Parathyroid adenoma (tissue), 2 donors: ENCODE results near the gene TBCD.

Experiments
- H2AFZ ChIP-seq: fragments of 300-600 bp; sonication (generic); one replicate; pipeline ENCODE4 v1.7.0; 2017; ENCODE audit warnings: antibody characterized with exemption, mild to moderate bottlenecking
- H3K27ac ChIP-seq: fragments of 300-600 bp; sonication (generic); one replicate; pipeline ENCODE4 v1.7.0; 2017
- H3K27me3 ChIP-seq: fragments of 300-600 bp; sonication (generic); one replicate; pipeline ENCODE4 v1.7.0; 2017; ENCODE audit warnings: low read length; ENCODE audit not compliant: control insufficient read depth, insufficient read depth
- H3K36me3 ChIP-seq: fragments of 300-600 bp; sonication (generic); one replicate; pipeline ENCODE4 v1.7.0; 2017; ENCODE audit warnings: low read length; ENCODE audit not compliant: control insufficient read depth, insufficient read depth
- H3K4me1 ChIP-seq: fragments of 300-600 bp; sonication (generic); one replicate; pipeline ENCODE4 v1.7.0; 2017; ENCODE audit warnings: control low read depth
- H3K4me2 ChIP-seq: fragments of 300-600 bp; sonication (generic); one replicate; pipeline ENCODE4 v1.7.0; 2017; ENCODE audit warnings: low read length
- H3K4me3 ChIP-seq: fragments of 300-600 bp; sonication (generic); one replicate; pipeline ENCODE4 v1.7.0; 2017; ENCODE audit warnings: low read depth, low read length
- H3K79me2 ChIP-seq: fragments of 300-600 bp; sonication (generic); one replicate; pipeline ENCODE4 v1.7.0; 2017; ENCODE audit warnings: control low read depth
- H3K9ac ChIP-seq: fragments of 300-600 bp; sonication (generic); one replicate; pipeline ENCODE4 v1.7.0; 2017; ENCODE audit warnings: mild to moderate bottlenecking
- H3K9me3 ChIP-seq: fragments of 300-600 bp; sonication (generic); one replicate; pipeline ENCODE4 v1.7.0; 2017; ENCODE audit warnings: low read length; ENCODE audit not compliant: control insufficient read depth
- CTCF ChIP-seq: fragments of 300-600 bp; sonication (generic); IDR thresholded peaks from one replicate; pipeline ENCODE4 v1.7.0; 2017; ENCODE audit warnings: antibody characterized with exemption, mild to moderate bottlenecking
- donor health status: primary hyperparathyroidism.

TBCD gene

GRCh38 chr17:82815790-82816305 is 64.0 kb downstream of the TBCD start:
- H3K36me3 ChIP-seq: no peaks in the 10 kb centered on the region
- H3K79me2 ChIP-seq: peaks cover 2% of the 10 kb centered on the region
- no peak overlapping the region for H3K9ac ChIP-seq
- TF ChIP-seq CTCF: no peak
- H3K27ac ChIP-seq: no peak overlapping the region
- H3K27me3 ChIP-seq: no peaks in the 10 kb centered on the region
- H3K4me2 ChIP-seq: no peak overlapping the region
- no peaks in the 10 kb centered on the region for H3K9me3 ChIP-seq
- H3K4me3 ChIP-seq: no peak overlapping the region
- H3K4me1 ChIP-seq: no peaks in the 10 kb centered on the region
- H2AFZ ChIP-seq: no peak overlapping the region

- Histone ChIP-seq H2AFZ (no peak overlapping the region), H3K4me1 (no peaks in the 10 kb centered on the region)
Observed at GRCh38 chr17:82816358-82816757, 64.5 kb downstream of the TBCD start.

GRCh38 chr17:82817947-82818346 is 66.1 kb downstream of the TBCD start:
- Histone ChIP-seq H3K79me2 (peaks cover 2% of the 10 kb centered on the region), H3K9ac (no peak overlapping the region), H3K4me3 (no peak overlapping the region), H3K4me1 (no peaks in the 10 kb centered on the region), H3K27ac (no peak overlapping the region), H3K27me3 (no peaks in the 10 kb centered on the region), H3K4me2 (no peak overlapping the region), H2AFZ (no peak overlapping the region), H3K9me3 (no peaks in the 10 kb centered on the region), H3K36me3 (no peaks in the 10 kb centered on the region)
- no peak for TF ChIP-seq CTCF

More at GRCh38 chr17:82816358-82816757, 64.5 kb downstream of the TBCD start:
- no peak for TF ChIP-seq CTCF
- H3K9ac ChIP-seq: no peak overlapping the region
- H3K9me3 ChIP-seq: no peaks in the 10 kb centered on the region
- no peak overlapping the region for H3K4me3 ChIP-seq
- H3K27ac ChIP-seq: no peak overlapping the region
- no peaks in the 10 kb centered on the region for H3K27me3 ChIP-seq
- no peaks in the 10 kb centered on the region for H3K36me3 ChIP-seq
- H3K4me2 ChIP-seq: no peak overlapping the region
- peaks cover 2% of the 10 kb centered on the region for H3K79me2 ChIP-seq

GRCh38 chr17:82820278-82821251 is 68.7 kb downstream of the TBCD start:
- Histone ChIP-seq H3K9ac (no peak overlapping the region), H3K27ac (no peak overlapping the region), H3K4me2 (no peak overlapping the region), H3K79me2 (no peaks in the 10 kb centered on the region), H3K4me1 (no peaks in the 10 kb centered on the region), H2AFZ (no peak overlapping the region), H3K27me3 (no peaks in the 10 kb centered on the region), H3K4me3 (no peak overlapping the region), H3K36me3 (no peaks in the 10 kb centered on the region), H3K9me3 (no peaks in the 10 kb centered on the region)
- no peak for TF ChIP-seq CTCF
